ENCODE results near the gene ATG16L1. TPM values are rescaled to one million over a fixed set of nuclear protein-coding genes. Genes with fewer than 3 reads are reported as not detected.

Gene ATG16L1
- total RNA-seq, 6 experiments from 2014 or later: 14.7 to 20.2 (median 17.9) TPM

- no peak for ATAC-seq
These were observed 42.9 kb upstream of the ATG16L1 start for GRCh38 chr2:233208382-233209116.

GRCh38 chr2:233209117-233209532, 42.3 kb upstream of the ATG16L1 start:
- intact Hi-C loops (cut with DNase I): no loop called here
- DNase-seq (no peak), ATAC-seq (no peak)
- Histone ChIP-seq H3K36me3 (no peaks in the 10 kb centered on the region), H3K27ac (no peak overlapping the region), H3K27me3 (no peaks in the 10 kb centered on the region), H3K4me1 (no peaks in the 10 kb centered on the region), H3K9me3 (no peaks in the 10 kb centered on the region), H3K4me3 (no peak overlapping the region)
- WGBS (ENCODE audit: insufficient coverage, low coverage, low lambda C conversion rate, missing lambda C conversion rate): 50% methylated on average over 2 of the region's 4 CpGs
- TF ChIP-seq POLR2A (IDR thresholded peaks at IDR 0.05) (no peak), CTCF (IDR thresholded peaks at IDR 0.05) (no peak)

More at GRCh38 chr2:233208382-233209116, 42.9 kb upstream of the ATG16L1 start:
- H3K27me3 ChIP-seq: no peaks in the 10 kb centered on the region
- H3K9me3 ChIP-seq: no peaks in the 10 kb centered on the region
- TF ChIP-seq CTCF (IDR thresholded peaks at IDR 0.05): no peak
- TF ChIP-seq POLR2A (IDR thresholded peaks at IDR 0.05): no peak
- intact Hi-C loops (cut with DNase I): no loop called here
- H3K27ac ChIP-seq: no peak overlapping the region
- H3K4me3 ChIP-seq: no peak overlapping the region
- no peak for DNase-seq
- H3K36me3 ChIP-seq: no peaks in the 10 kb centered on the region
- H3K4me1 ChIP-seq: no peaks in the 10 kb centered on the region
- WGBS (ENCODE audit: insufficient coverage, low coverage, low lambda C conversion rate, missing lambda C conversion rate): 100% methylated on average over 1 of the region's 10 CpGs

GRCh38 chr2:233209533-233210171, 41.8 kb upstream of the ATG16L1 start:
- TF ChIP-seq POLR2A (IDR thresholded peaks at IDR 0.05): no peak
- TF ChIP-seq CTCF (IDR thresholded peaks at IDR 0.05): no peak
- 45% methylated on average over 9 of the region's 10 CpGs for WGBS (ENCODE audit: insufficient coverage, low coverage, low lambda C conversion rate, missing lambda C conversion rate)
- no peaks in the 10 kb centered on the region for H3K27me3 ChIP-seq
- intact Hi-C loops (cut with DNase I): no loop called here
- no peak overlapping the region for H3K4me3 ChIP-seq
- H3K4me1 ChIP-seq: no peaks in the 10 kb centered on the region
- no peak overlapping the region for H3K27ac ChIP-seq
- H3K36me3 ChIP-seq: no peaks in the 10 kb centered on the region
- DNase-seq (no peak), ATAC-seq (no peak)
- H3K9me3 ChIP-seq: no peaks in the 10 kb centered on the region

- 79% methylated on average over 8 of the region's 8 CpGs for WGBS (ENCODE audit: insufficient coverage, low coverage, low lambda C conversion rate, missing lambda C conversion rate)
- DNase-seq (no peak), ATAC-seq (no peak)
- Histone ChIP-seq H3K27me3 (no peaks in the 10 kb centered on the region), H3K9me3 (no peaks in the 10 kb centered on the region), H3K27ac (no peak overlapping the region), H3K4me1 (no peaks in the 10 kb centered on the region), H3K36me3 (no peaks in the 10 kb centered on the region), H3K4me3 (no peak overlapping the region)
- intact Hi-C loops (cut with DNase I): no loop called here
- TF ChIP-seq CTCF (IDR thresholded peaks at IDR 0.05): no peak
- no peak for TF ChIP-seq POLR2A (IDR thresholded peaks at IDR 0.05)
These were observed 41.2 kb upstream of the ATG16L1 start for GRCh38 chr2:233210281-233210680.

Measured in right lobe of liver (tissue), 6 donors.